ENCODE results near the gene CERS6. TPM values are rescaled to one million over a fixed set of nuclear protein-coding genes. Genes with fewer than 3 reads are reported as not detected.
"Not testable (repeated sequence)": the region's sequence is repeated elsewhere in the genome, so short reads cannot be mapped to it uniquely, and the experiment has no call there.

The CERS6 gene
- total RNA-seq, 4 donors from 2014 or later, result 17.6 to 31.1 (median 24.1) TPM

DNA sequence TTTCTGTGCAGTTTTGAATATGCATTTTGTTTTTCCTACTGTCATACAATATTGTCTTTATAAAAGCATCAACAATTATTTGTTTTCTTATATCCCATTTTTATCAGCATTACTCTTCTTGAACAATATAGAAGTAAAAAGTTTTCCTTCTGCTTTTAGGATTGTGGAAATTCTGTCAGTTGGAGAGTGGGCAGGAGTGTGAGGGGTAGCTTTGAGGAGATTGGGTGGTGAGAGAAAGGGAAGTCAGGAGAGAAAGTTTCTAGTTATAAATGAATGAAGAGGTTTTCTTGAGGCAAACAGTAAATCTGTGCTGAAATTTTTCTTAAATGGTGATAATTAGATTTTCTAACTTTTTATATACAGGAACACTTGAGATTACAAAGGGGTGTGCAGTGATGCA, 194.7 kb downstream of the CERS6 start:
- no peaks in the 10 kb centered on the region for H3K36me3 ChIP-seq
- no peaks in the 10 kb centered on the region for H3K9me3 ChIP-seq
- H3K27me3 ChIP-seq, result no peaks in the 10 kb centered on the region
- TF ChIP-seq, protein P1, sequence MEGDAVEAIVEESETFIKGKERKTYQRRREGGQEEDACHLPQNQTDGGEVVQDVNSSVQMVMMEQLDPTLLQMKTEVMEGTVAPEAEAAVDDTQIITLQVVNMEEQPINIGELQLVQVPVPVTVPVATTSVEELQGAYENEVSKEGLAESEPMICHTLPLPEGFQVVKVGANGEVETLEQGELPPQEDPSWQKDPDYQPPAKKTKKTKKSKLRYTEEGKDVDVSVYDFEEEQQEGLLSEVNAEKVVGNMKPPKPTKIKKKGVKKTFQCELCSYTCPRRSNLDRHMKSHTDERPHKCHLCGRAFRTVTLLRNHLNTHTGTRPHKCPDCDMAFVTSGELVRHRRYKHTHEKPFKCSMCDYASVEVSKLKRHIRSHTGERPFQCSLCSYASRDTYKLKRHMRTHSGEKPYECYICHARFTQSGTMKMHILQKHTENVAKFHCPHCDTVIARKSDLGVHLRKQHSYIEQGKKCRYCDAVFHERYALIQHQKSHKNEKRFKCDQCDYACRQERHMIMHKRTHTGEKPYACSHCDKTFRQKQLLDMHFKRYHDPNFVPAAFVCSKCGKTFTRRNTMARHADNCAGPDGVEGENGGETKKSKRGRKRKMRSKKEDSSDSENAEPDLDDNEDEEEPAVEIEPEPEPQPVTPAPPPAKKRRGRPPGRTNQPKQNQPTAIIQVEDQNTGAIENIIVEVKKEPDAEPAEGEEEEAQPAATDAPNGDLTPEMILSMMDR (IDR thresholded peaks at IDR 0.05), result no peak
- TF ChIP-seq POLR2A (IDR thresholded peaks at IDR 0.05), result no peak
- H3K4me3 ChIP-seq, result no peak overlapping the region
- peaks cover 0 to 18% (median 0%) of the 10 kb centered on the region in 3 donors for H3K4me1 ChIP-seq
- no peak overlapping the region for H3K27ac ChIP-seq
- DNase-seq, result no peak
- intact Hi-C loops (cut with DNase I), result no loop called here

DNA sequence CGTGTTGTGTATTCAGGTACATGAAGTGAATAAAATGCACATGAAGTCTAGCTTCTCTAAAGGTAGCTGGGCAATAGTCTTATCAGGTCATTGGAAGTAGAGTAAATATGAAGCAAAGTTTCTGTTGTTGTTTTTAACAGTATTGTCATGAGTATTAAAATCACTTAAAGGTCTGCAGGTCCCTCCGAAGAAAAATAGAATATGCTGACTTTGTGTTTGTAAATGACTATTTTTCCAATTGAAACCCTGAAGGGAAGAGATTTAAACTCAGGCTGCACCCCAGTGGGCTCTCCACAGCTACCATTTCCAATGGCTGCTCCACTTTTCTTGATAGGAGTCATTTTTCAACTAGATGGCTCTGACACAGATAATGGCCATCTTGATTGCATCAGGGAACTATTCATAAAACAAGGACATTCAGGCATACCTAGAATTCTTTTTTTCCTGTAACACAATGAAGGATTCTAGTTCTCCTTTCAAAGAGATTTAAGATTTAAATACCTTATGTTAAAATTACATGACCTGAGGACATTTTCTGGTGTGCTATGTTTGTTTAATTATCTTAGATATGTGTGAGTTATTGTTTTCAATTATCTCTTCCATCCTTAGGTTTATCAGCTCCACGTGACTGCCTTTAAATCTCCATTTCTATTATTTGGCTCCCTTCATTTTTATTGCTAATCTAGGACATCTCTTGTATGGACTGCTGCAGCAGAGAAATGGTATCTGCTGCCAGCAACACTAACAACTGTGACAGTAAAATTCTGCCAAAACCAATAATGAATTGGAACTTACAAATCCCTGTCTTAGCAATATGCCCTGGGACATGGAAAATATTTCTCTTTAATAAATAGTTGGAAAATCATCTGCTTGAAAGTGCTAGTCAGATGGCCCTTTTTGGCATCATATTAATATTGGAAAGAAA, 197.2 kb downstream of the CERS6 start:
- no peak overlapping the region for H3K4me3 ChIP-seq
- WGBS, 2 donors, result 70 to 75% methylated on average over 3 of the region's 3 CpGs
- H3K36me3 ChIP-seq, result no peaks in the 10 kb centered on the region
- DNase-seq, result no peak
- no peaks in the 10 kb centered on the region for H3K9me3 ChIP-seq
- H3K27me3 ChIP-seq, result no peaks in the 10 kb centered on the region
- intact Hi-C loops (cut with DNase I), result no loop called here
- TF ChIP-seq POLR2A (IDR thresholded peaks at IDR 0.05), result no peak
- TF ChIP-seq, protein P1 (IDR thresholded peaks at IDR 0.05), result no peak
- H3K4me1 ChIP-seq, result peaks cover 0 to 18% (median 0%) of the 10 kb centered on the region in 3 donors
- H3K27ac ChIP-seq, result no peak overlapping the region

DNA sequence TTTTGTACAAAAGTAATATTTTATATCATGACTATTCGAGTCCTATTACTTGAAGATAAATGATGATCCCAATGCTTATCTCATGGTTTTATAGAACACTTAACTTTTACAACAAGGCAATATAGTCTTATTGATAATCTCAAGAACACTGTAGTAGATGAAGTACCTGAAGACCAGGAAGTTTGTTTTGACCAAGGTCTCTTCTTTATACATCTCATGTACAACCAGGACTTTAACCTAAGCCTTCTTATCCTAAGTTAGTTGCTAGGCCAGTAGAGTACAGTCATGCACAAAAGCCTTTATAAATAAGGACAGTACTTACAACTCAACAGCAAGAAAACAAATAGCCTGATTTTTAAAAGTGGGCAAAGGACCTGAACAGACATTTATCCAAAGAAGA, 198.6 kb downstream of the CERS6 start:
- Histone ChIP-seq H3K9me3 (no peaks in the 10 kb centered on the region), H3K27me3 (no peaks in the 10 kb centered on the region), H3K36me3 (no peaks in the 10 kb centered on the region), H3K27ac (no peak overlapping the region), H3K4me1 (peaks cover 0 to 8% (median 0%) of the 10 kb centered on the region in 3 donors), H3K4me3 (no peak overlapping the region)
- no peak for DNase-seq
- 100% methylated on average over 1 of the region's 1 CpG for WGBS, 2 donors
- intact Hi-C loops (cut with DNase I), result no loop called here
- TF ChIP-seq, protein P1 (IDR thresholded peaks at IDR 0.05), result no peak
- no peak for TF ChIP-seq POLR2A (IDR thresholded peaks at IDR 0.05)

GRCh38 chr2:168655207-168655606, 199.1 kb downstream of the CERS6 start:
- no peak for DNase-seq
- WGBS, 2 donors, result 86 to 93% methylated on average over 1 of the region's 1 CpG
- Histone ChIP-seq H3K9me3 (no peaks in the 10 kb centered on the region), H3K4me1 (peaks cover 0 to 7% (median 0%) of the 10 kb centered on the region in 3 donors), H3K27ac (no peak overlapping the region), H3K4me3 (no peak overlapping the region), H3K27me3 (no peaks in the 10 kb centered on the region), H3K36me3 (no peaks in the 10 kb centered on the region)
- no peak for TF ChIP-seq POLR2A (IDR thresholded peaks at IDR 0.05)
- TF ChIP-seq, protein P1 (IDR thresholded peaks at IDR 0.05), result no peak
- intact Hi-C loops (cut with DNase I), result no loop called here

DNA sequence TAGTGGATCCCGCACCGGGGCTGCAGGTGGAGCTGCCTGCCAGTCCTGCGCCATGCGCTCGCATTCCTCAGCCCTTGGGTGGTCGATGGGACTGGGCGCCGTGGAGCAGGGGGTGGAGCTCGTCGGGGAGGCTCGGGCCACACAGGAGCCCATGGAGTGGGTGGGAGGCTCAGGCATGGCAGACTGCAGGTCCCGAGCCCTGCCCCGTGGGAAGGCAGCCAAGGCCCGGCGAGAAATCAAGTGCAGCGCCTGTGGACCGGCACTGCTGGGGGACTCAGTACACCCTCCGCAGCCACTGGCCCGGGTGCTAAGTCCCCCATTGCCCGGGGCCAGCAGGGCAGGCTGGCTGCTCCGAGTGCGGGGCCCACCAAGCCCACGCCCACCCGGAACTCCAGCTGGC, 201.3 kb downstream of the CERS6 start:
- H3K27ac ChIP-seq; H3K4me1 ChIP-seq; DNase-seq; H3K4me3 ChIP-seq; H3K9me3 ChIP-seq; H3K27me3 ChIP-seq; H3K36me3 ChIP-seq; intact Hi-C loops (cut with DNase I): not testable (repeated sequence)
- WGBS, 2 donors, result 90% methylated on average over 2 of the region's 24 CpGs; no CpG with 5 or more reads in 1 of the 2 donors

All from esophagus squamous epithelium (tissue), 5 donors.